H1 (cell line): ENCODE results near the gene MTMR2. TPM values are rescaled to one million over a fixed set of nuclear protein-coding genes. Genes with fewer than 3 reads are reported as not detected.

Experiments used
- CTCF ChIA-PET: fragments of 300-600 bp; sonication (Branson Sonifier 250); formaldehyde crosslinking; loops from one replicate; lab custom pipeline; 2021; ENCODE audit not compliant: partially characterized antibody; lab: Charles Lee
- POLR2A ChIA-PET: fragments of 300-600 bp; sonication (Branson Sonifier 250); formaldehyde crosslinking; loops from one replicate; lab custom pipeline; 2021; ENCODE audit warnings: inconsistent platforms; ENCODE audit not compliant: partially characterized antibody; lab: Charles Lee
- DNase-seq, 2 experiments: peaks; one replicate each; pipeline versions ENCODE4 v3.0.0 to v3.0.0-alpha.2; 2010 to 2022; ENCODE audit warnings: low spot score in 2 of 2, low read depth in 1 of 2, mixed read lengths in 1 of 2
- FAIRE-seq: peaks from 2 replicates; lab custom pipeline; 2011; peaks lifted over from hg19 to GRCh38; lab: Jason Lieb, UNC
- H2AFZ ChIP-seq: 2 replicates; pipeline ENCODE4 v1.8.1; 2012; ENCODE audit warnings: low read length, inconsistent platforms
- H2AK5ac ChIP-seq: 2 replicates; pipeline ENCODE4 v1.6.1; 2013; ENCODE audit warnings: low read depth, low read length
- H2BK120ac ChIP-seq: replicated peaks from 2 replicates; pipeline ENCODE3; 2013; ENCODE audit warnings: low read depth, low read length, inconsistent platforms
- H2BK12ac ChIP-seq: 2 replicates; pipeline ENCODE4 v1.6.1; 2013; ENCODE audit warnings: low read depth, low read length
- H2BK15ac ChIP-seq: 2 replicates; pipeline ENCODE4 v1.6.1; 2013; ENCODE audit warnings: low read length
- H2BK20ac ChIP-seq: 2 replicates; pipeline ENCODE4 v1.6.1; 2013; ENCODE audit warnings: low read length
- H2BK5ac ChIP-seq: 2 replicates; pipeline ENCODE4 v1.6.1; 2013; ENCODE audit warnings: low read depth, low read length
- H3K14ac ChIP-seq: 2 replicates; pipeline ENCODE4 v1.6.1; 2013; ENCODE audit warnings: inconsistent platforms; ENCODE audit not compliant: insufficient read length
- H3K18ac ChIP-seq: 2 replicates; pipeline ENCODE4 v1.6.1; 2013; ENCODE audit warnings: low read length; ENCODE audit errors: extremely low read depth
- H3K23ac ChIP-seq: 2 replicates; pipeline ENCODE4 v1.6.1; 2013; ENCODE audit warnings: inconsistent platforms; ENCODE audit not compliant: insufficient read length
- H3K23me2 ChIP-seq: 2 replicates; pipeline ENCODE4 v1.6.1; 2013; ENCODE audit warnings: low read depth, low read length
- H3K27ac ChIP-seq: 2 replicates; pipeline ENCODE4 v1.6.1; 2011; ENCODE audit warnings: low read depth, low read length, inconsistent platforms
- H3K27me3 ChIP-seq, 4 experiments: replicated peaks in 1 of 4; 1 replicate in 1 of 4; 2 replicates in 3 of 4; pipeline versions ENCODE4 v1.6.1 to v1.8.1; 2011 to 2013; ENCODE audit warnings: low read length in 3 of 4, mild to moderate bottlenecking in 3 of 4, inconsistent platforms in 2 of 4, mixed read lengths in 2 of 4, moderate library complexity in 1 of 4; ENCODE audit not compliant: control insufficient read depth in 3 of 4, insufficient read depth in 3 of 4; ENCODE audit errors: extremely low read depth in 1 of 4
- H3K36me3 ChIP-seq, 4 experiments: 2 replicates each; pipeline versions ENCODE4 v1.6.1 to v1.8.1; 2011 to 2013; ENCODE audit warnings: mild to moderate bottlenecking in 4 of 4, low read length in 3 of 4, moderate library complexity in 2 of 4, control low read depth in 1 of 4, inconsistent platforms in 1 of 4; ENCODE audit not compliant: insufficient read depth in 4 of 4, control insufficient read depth in 2 of 4
- H3K4ac ChIP-seq: replicated peaks from 2 replicates; pipeline ENCODE3; 2013; ENCODE audit warnings: low read length, low read depth, mixed read lengths, inconsistent platforms; ENCODE audit not compliant: insufficient read length
- H3K4me1 ChIP-seq, 4 experiments: replicated peaks in 1 of 4; 1 replicate in 1 of 4; 2 replicates in 3 of 4; pipeline versions ENCODE4 v1.6.1 to v1.8.1; 2011 to 2013; ENCODE audit warnings: low read length in 3 of 4, inconsistent platforms in 2 of 4, mixed read lengths in 1 of 4; ENCODE audit not compliant: insufficient read depth in 4 of 4, control insufficient read depth in 3 of 4
- H3K4me2 ChIP-seq, 2 experiments: 2 replicates each; pipeline versions ENCODE4 v1.6.1 to v1.8.1; 2011 to 2013; ENCODE audit warnings: low read depth in 2 of 2, low read length in 2 of 2, control low read depth in 1 of 2, inconsistent platforms in 1 of 2, mild to moderate bottlenecking in 1 of 2; ENCODE audit not compliant: insufficient read depth in 1 of 2
- H3K4me3 ChIP-seq, 4 experiments: fragments of 200-600, 300-600 bp in 1 of 4; sonication (generic), shearing (Covaris generic), sonication (Bioruptor Twin) in 1 of 4; 2 replicates each; pipeline versions ENCODE4 v1.5.1 to v1.8.1; 2011 to 2016; ENCODE audit warnings: low read length in 4 of 4, low read depth in 3 of 4, control low read depth in 2 of 4, inconsistent platforms in 2 of 4, mild to moderate bottlenecking in 2 of 4, mixed read lengths in 1 of 4, moderate library complexity in 1 of 4; ENCODE audit not compliant: insufficient read depth in 2 of 4; ENCODE audit errors: extremely low read depth in 1 of 4
- H3K56ac ChIP-seq: replicated peaks from 2 replicates; pipeline ENCODE3; 2013; ENCODE audit warnings: low read depth, mild to moderate bottlenecking, mixed read lengths, low read length, inconsistent platforms; ENCODE audit not compliant: insufficient read length
- H3K79me1 ChIP-seq: 2 replicates; pipeline ENCODE4 v1.6.1; 2013; ENCODE audit warnings: low read depth, low read length, control low read depth
- H3K79me2 ChIP-seq, 2 experiments: 2 replicates each; pipeline versions ENCODE4 v1.6.1 to v1.8.1; 2012 to 2013; ENCODE audit warnings: low read length in 2 of 2, mild to moderate bottlenecking in 2 of 2, inconsistent platforms in 1 of 2; ENCODE audit not compliant: insufficient read depth in 2 of 2, control insufficient read depth in 1 of 2
- H3K9ac ChIP-seq, 4 experiments: replicated peaks in 1 of 4; 1 replicate in 1 of 4; 2 replicates in 3 of 4; pipeline versions ENCODE4 v1.6.1 to v1.8.1; 2011 to 2013; ENCODE audit warnings: low read depth in 3 of 4, low read length in 3 of 4, control low read depth in 2 of 4, mild to moderate bottlenecking in 2 of 4, moderate library complexity in 2 of 4, inconsistent platforms in 1 of 4; ENCODE audit errors: extremely low read depth in 1 of 4
- H3K9me3 ChIP-seq, 2 experiments: 2 replicates each; pipeline versions ENCODE4 v1.6.1 to v1.8.1; 2012 to 2013; ENCODE audit warnings: mild to moderate bottlenecking in 2 of 2, moderate library complexity in 2 of 2, control low read depth in 1 of 2, inconsistent platforms in 1 of 2, low read depth in 1 of 2, low read length in 1 of 2, mixed read lengths in 1 of 2; ENCODE audit not compliant: insufficient read depth in 2 of 2
- H4K20me1 ChIP-seq, 2 experiments: replicated peaks in 1 of 2; 2 replicates each; pipeline versions ENCODE3 to v1.8.1; 2011 to 2013; ENCODE audit warnings: inconsistent platforms in 2 of 2, low read length in 2 of 2, mild to moderate bottlenecking in 1 of 2; ENCODE audit not compliant: insufficient read depth in 2 of 2, control insufficient read depth in 1 of 2
- H4K5ac ChIP-seq: 2 replicates; pipeline ENCODE4 v1.6.1; 2013; ENCODE audit warnings: low read length, low read depth, mixed read lengths, inconsistent platforms; ENCODE audit not compliant: insufficient read length
- H4K8ac ChIP-seq: 2 replicates; pipeline ENCODE4 v1.8.0; 2013; ENCODE audit warnings: mild to moderate bottlenecking, moderate library complexity, low read length, inconsistent platforms; ENCODE audit not compliant: insufficient read depth; ENCODE audit errors: extremely low read depth
- H4K91ac ChIP-seq: replicated peaks from 2 replicates; pipeline ENCODE3; 2013; ENCODE audit warnings: low read length, mixed read lengths, inconsistent platforms; ENCODE audit not compliant: insufficient read length
- BACH1 ChIP-seq: IDR thresholded peaks from 2 replicates; pipeline ENCODE4 v1.6.1; 2012; ENCODE audit warnings: low read length, improper control_type of control experiment
- MAFK ChIP-seq: IDR thresholded peaks from 2 replicates; pipeline ENCODE4 v1.6.1; 2012; ENCODE audit warnings: low read depth, mild to moderate bottlenecking, improper control_type of control experiment, low read length
- TAF1 ChIP-seq: IDR thresholded peaks from 2 replicates; pipeline ENCODE4 v1.6.1; 2011; ENCODE audit warnings: mild to moderate bottlenecking, low read depth, low read length
- WGBS, 2 experiments: shearing (Covaris generic) in 1 of 2; methylation state at CpG; one replicate each; pipeline versions ENCODE4 v1.1.6 to v1.1.7; 2013 to 2015; ENCODE audit warnings: low lambda C conversion rate in 2 of 2, mixed read lengths in 2 of 2, inconsistent platforms in 1 of 2, low coverage in 1 of 2, missing lambda C conversion rate in 1 of 2; ENCODE audit not compliant: insufficient replicate concordance in 2 of 2, insufficient coverage in 1 of 2, insufficient read length in 1 of 2; ENCODE audit errors: extremely low coverage in 1 of 2, missing lambda C conversion rate in 1 of 2; 5-methylcytosine and 5-hydroxymethylcytosine counted together
- polyA plus RNA-seq, 7 experiments: library from polyadenylated mRNA; depleted of rRNA in 3 of 7; stranded (reverse) in 5 of 7; unstranded in 2 of 7; fragments of >200 nt in 5 of 7; fragments of 200-250 nt in 2 of 7; gene quantifications; 1 replicate in 5 of 7; 2 replicates in 1 of 7; 4 replicates in 1 of 7; pipeline versions ENCODE4 v1.2.1 to v1.2.3, GENCODE V29; 2011 to 2013; ENCODE audit warnings: missing spikeins in 2 of 7, mixed read lengths in 2 of 7
- total RNA-seq: library from RNA; stranded (reverse); fragmentation: NEBNext Ultra II Directional; extraction: Animal tissue kit (Norgen Biotek cat#: 25700); gene quantifications from 2 replicates; pipeline ENCODE4 v1.2.1, GENCODE V29; 2021

MTMR2 gene
- total and polyA plus RNA-seq, 2 of the 8 experiments (the other 6 are each of a cell fraction or from before 2014, with no cell fraction given) = 16.7 to 52.9 TPM

DNA sequence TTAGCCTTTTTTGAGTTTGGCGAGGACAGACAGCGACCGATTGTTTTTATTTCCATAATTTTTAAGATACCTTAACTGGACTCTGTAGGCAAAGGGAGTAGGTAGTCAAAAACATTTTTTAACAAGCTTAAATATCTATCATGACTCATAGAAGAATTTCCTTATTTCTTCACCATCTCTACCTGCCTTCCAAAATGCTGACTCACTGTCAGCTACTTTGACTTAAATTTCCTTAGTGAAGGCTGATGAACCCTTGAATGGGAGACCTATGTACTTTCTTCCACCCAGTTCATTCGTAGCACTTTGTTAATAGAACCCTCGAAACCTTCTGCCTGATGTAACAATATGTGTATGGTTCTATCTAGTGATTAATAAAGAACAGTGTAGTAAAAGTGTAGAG lies 1.1 kb upstream of the MTMR2 start:
- no peak for FAIRE-seq
- 87% methylated on average over 5 of the region's 5 CpGs; no CpG with 5 or more reads in 1 of the 2 experiments for WGBS, 2 experiments

More for the DNA sequence above, 1.1 kb upstream of the MTMR2 start:
- H3K18ac ChIP-seq = no peak overlapping the region
- H3K23me2 ChIP-seq = no peaks in the 10 kb centered on the region; the same call in 1 of the 2 replicates
- no peaks in the 10 kb centered on the region for H3K9me3 ChIP-seq
- no peaks in the 10 kb centered on the region for H4K20me1 ChIP-seq
- H4K8ac ChIP-seq = no peak overlapping the region
- no peak overlapping the region for H3K9ac ChIP-seq
- no peaks in the 10 kb centered on the region for H3K27me3 ChIP-seq
- no peak overlapping the region for H4K91ac ChIP-seq
- H2AK5ac ChIP-seq = no peak overlapping the region
- peak overlapping the region; percentile 67 to 75 for H3K4me2 ChIP-seq
- H3K4me1 ChIP-seq = no peaks in the 10 kb centered on the region; a peak in 1 of 7 replicates
- ChIA-PET POLR2A (interaction anchor here (0.6 to 1.7 kb wide), 4 partner anchors 9 to 356 kb away, joined by 3 to 6 read pairs (median 4); no protein-coding TSS in a partner anchor), CTCF (interaction anchor here (0.6 kb wide), 1 partner anchor 262 kb away, joined by 3 read pairs; no protein-coding TSS in a partner anchor)
- H2BK120ac ChIP-seq = no peak overlapping the region
- 0 out of 2 replicates have a peak overlapping the region, but pooled peaks have one; percentile 13 for H3K27ac ChIP-seq
- H3K36me3 ChIP-seq = no peaks in the 10 kb centered on the region
- no peak overlapping the region for H2BK5ac ChIP-seq
- no peak overlapping the region for H3K4ac ChIP-seq
- no peak overlapping the region for H3K56ac ChIP-seq
- no peak overlapping the region for H2BK20ac ChIP-seq
- no peak overlapping the region for H4K5ac ChIP-seq
- no peaks in the 10 kb centered on the region for H3K79me1 ChIP-seq
- peaks cover 0 to 34% of the 10 kb centered on the region in 2 experiments; a peak in 3 of 4 replicates for H3K79me2 ChIP-seq
- TF ChIP-seq BACH1 (peak; percentile 91), MAFK (peak; percentile 88), TAF1 (no peak)
- H2BK12ac ChIP-seq = no peak overlapping the region
- no peak overlapping the region for H3K23ac ChIP-seq
- no peak for DNase-seq
- peak overlapping the region in 3 of 4 experiments; percentile 54 to 84 (median 81); a peak in 4 of 8 replicates for H3K4me3 ChIP-seq
- no peak overlapping the region for H2BK15ac ChIP-seq
- no peak overlapping the region for H2AFZ ChIP-seq
- no peak overlapping the region for H3K14ac ChIP-seq
